Neural cell (in vitro differentiated cells): ENCODE results near the gene SLC9C1. TPM values are rescaled to one million over a fixed set of nuclear protein-coding genes. Genes with fewer than 3 reads are reported as not detected.
"Not testable (repeated sequence)": the region's sequence is repeated elsewhere in the genome, so short reads cannot be mapped to it uniquely, and the experiment has no call there.

Experiments used
- H2AFZ ChIP-seq: fragments of 200-600, 300-800 bp; sonication (generic), shearing (Covaris generic); 2 replicates; pipeline ENCODE4 v1.6.0; 2014; ENCODE audit warnings: low read depth, mild to moderate bottlenecking, antibody characterized with exemption, low read length, moderate library complexity
- H3F3A ChIP-seq: fragments of 200-600 bp; shearing (Covaris generic); 2 replicates; pipeline ENCODE4 v1.6.1; 2016; ENCODE audit warnings: mild to moderate bottlenecking, moderate library complexity, mixed read lengths, antibody characterized with exemption, low read length; ENCODE audit not compliant: insufficient read depth, poor library complexity, severe bottlenecking
- H3K27ac ChIP-seq: fragments of 200-600, 300-800 bp; sonication (generic), shearing (Covaris generic); 2 replicates; pipeline ENCODE4 v1.5.1; 2014; ENCODE audit warnings: mild to moderate bottlenecking, low read length, moderate library complexity
- H3K27me3 ChIP-seq: fragments of 300-800, 200-600 bp; sonication (generic), shearing (Covaris generic); 2 replicates; pipeline ENCODE4 v1.6.0; 2014; ENCODE audit warnings: mild to moderate bottlenecking, low read depth, low read length, moderate library complexity; ENCODE audit not compliant: insufficient read depth
- H3K36me3 ChIP-seq: fragments of 300-800, 200-600 bp; sonication (generic), shearing (Covaris generic); 2 replicates; pipeline ENCODE4 v1.5.1; 2014; ENCODE audit warnings: mild to moderate bottlenecking, antibody characterized with exemption, low read length, moderate library complexity; ENCODE audit not compliant: insufficient read depth
- H3K4me2 ChIP-seq: fragments of 300-800, 200-600 bp; sonication (generic), shearing (Covaris generic); 2 replicates; pipeline ENCODE4 v1.6.0; 2014; ENCODE audit warnings: mild to moderate bottlenecking, low read length
- H3K4me3 ChIP-seq: fragments of 300-800, 200-600 bp; sonication (generic), shearing (Covaris generic); 2 replicates; pipeline ENCODE4 v1.5.1; 2014; ENCODE audit warnings: mild to moderate bottlenecking, low read length, moderate library complexity
- H3K79me2 ChIP-seq: fragments of 200-600 bp; shearing (Covaris generic); replicated peaks from 2 replicates; pipeline ENCODE4 v1.6.0; 2014; ENCODE audit warnings: mild to moderate bottlenecking, low read length, moderate library complexity; ENCODE audit not compliant: insufficient read depth
- H3K9ac ChIP-seq: fragments of 300-800, 200-600 bp; sonication (generic), shearing (Covaris generic); 2 replicates; pipeline ENCODE4 v1.6.1; 2016; ENCODE audit warnings: mild to moderate bottlenecking, low read length, mixed read lengths
- H3K9me2 ChIP-seq: fragments of 200-600 bp; shearing (Covaris generic); 2 replicates; pipeline ENCODE4 v1.6.1; 2016; ENCODE audit warnings: mild to moderate bottlenecking, low read length, mixed read lengths; ENCODE audit not compliant: insufficient read depth
- H3K9me3 ChIP-seq: fragments of 200-600, 300-800 bp; sonication (generic), shearing (Covaris generic); 2 replicates; pipeline ENCODE4 v1.6.1; 2016; ENCODE audit warnings: mild to moderate bottlenecking, mixed run types, low read length, moderate library complexity, mixed read lengths
- H4K20me1 ChIP-seq: fragments of 200-600 bp; shearing (Covaris generic); 2 replicates; pipeline ENCODE4 v1.6.1; 2016; ENCODE audit warnings: mild to moderate bottlenecking, mixed run types; ENCODE audit not compliant: insufficient read depth
- CTCF ChIP-seq: fragments of 450-650 bp; IDR thresholded peaks from 2 replicates; pipeline ENCODE4 v1.5.1; 2014; ENCODE audit warnings: antibody characterized with exemption, mild to moderate bottlenecking, moderate library complexity; ENCODE audit not compliant: poor library complexity, severe bottlenecking
- EP300 ChIP-seq: fragments of 450-650 bp; conservative IDR thresholded peaks from 2 replicates; pipeline ENCODE4 v1.6.1; 2014; ENCODE audit warnings: antibody characterized with exemption, mild to moderate bottlenecking, moderate library complexity; ENCODE audit not compliant: poor library complexity, severe bottlenecking
- EZH2 ChIP-seq: fragments of 200-600, 300-800 bp; shearing (Covaris generic), sonication (generic); IDR thresholded peaks from 2 replicates; pipeline ENCODE4 v1.6.1; 2014; ENCODE audit warnings: antibody characterized with exemption, low read length, borderline replicate concordance, mild to moderate bottlenecking; ENCODE audit not compliant: insufficient read depth, poor library complexity, severe bottlenecking
- MXI1 ChIP-seq: fragments of 450-650 bp; conservative IDR thresholded peaks from 2 replicates; pipeline ENCODE4 v1.6.1; 2014; ENCODE audit warnings: antibody characterized with exemption, mild to moderate bottlenecking; ENCODE audit not compliant: poor library complexity, severe bottlenecking
- POLR2AphosphoS5 ChIP-seq: IDR thresholded peaks from 2 replicates; pipeline ENCODE4 v1.6.1; 2012
- RAD21 ChIP-seq: fragments of 450-650 bp; conservative IDR thresholded peaks from 2 replicates; pipeline ENCODE4 v1.6.1; 2014; ENCODE audit warnings: antibody characterized with exemption, mild to moderate bottlenecking, moderate library complexity
- REST ChIP-seq: IDR thresholded peaks from 2 replicates; pipeline ENCODE4 v1.6.1; 2012; ENCODE audit warnings: borderline replicate concordance
- SMC3 ChIP-seq: fragments of 450-650 bp; conservative IDR thresholded peaks from 2 replicates; pipeline ENCODE4 v1.6.1; 2014; ENCODE audit warnings: antibody characterized with exemption, mild to moderate bottlenecking, moderate library complexity; ENCODE audit not compliant: poor library complexity
- TAF1 ChIP-seq: IDR thresholded peaks from 2 replicates; pipeline ENCODE4 v1.6.1; 2012; ENCODE audit warnings: low read depth
- polyA plus RNA-seq: library from polyadenylated mRNA; depleted of rRNA; stranded (reverse); fragments of >200 nt; gene quantifications from 2 replicates; pipeline ENCODE4 v1.2.3, GENCODE V29; 2014

The SLC9C1 gene
- polyA plus RNA-seq, 1 donor from 2014 or later = not detected

GRCh38 chr3:112187300-112187699 is 106.7 kb downstream of the SLC9C1 start:
- Histone ChIP-seq H3K79me2 (no peaks in the 10 kb centered on the region), H2AFZ (no peak overlapping the region), H3K36me3 (no peaks in the 10 kb centered on the region), H3K4me2 (no peak overlapping the region), H3K27me3 (no peaks in the 10 kb centered on the region), H3K9ac (no peak overlapping the region), H3F3A (no peaks in the 10 kb centered on the region), H3K4me3 (no peak overlapping the region), H3K27ac (no peak overlapping the region), H3K9me3 (no peaks in the 10 kb centered on the region), H3K9me2 (no peaks in the 10 kb centered on the region), H4K20me1 (no peaks in the 10 kb centered on the region)
- TF ChIP-seq EZH2 = no peak
- no peak for TF ChIP-seq CTCF
- TF ChIP-seq POLR2AphosphoS5 = no peak
- TF ChIP-seq SMC3 = no peak
- no peak for TF ChIP-seq MXI1
- TF ChIP-seq EP300 = no peak
- no peak for TF ChIP-seq REST
- no peak for TF ChIP-seq TAF1
- no peak for TF ChIP-seq RAD21

- H3K9me3 ChIP-seq, H3F3A ChIP-seq, H3K36me3 ChIP-seq, H4K20me1 ChIP-seq, H3K9me2 ChIP-seq, H3K4me3 ChIP-seq, H2AFZ ChIP-seq, H3K9ac ChIP-seq, H3K79me2 ChIP-seq, H3K27ac ChIP-seq, H3K27me3 ChIP-seq, H3K4me2 ChIP-seq: not testable (repeated sequence)
Observed at GRCh38 chr3:112185423-112186035, 108.5 kb downstream of the SLC9C1 start.

- no peak overlapping the region for H3K4me3 ChIP-seq
- no peaks in the 10 kb centered on the region for H3K9me2 ChIP-seq
- TF ChIP-seq EZH2 (no peak), CTCF (no peak), TAF1 (no peak), MXI1 (no peak), POLR2AphosphoS5 (no peak), EP300 (no peak), REST (no peak), SMC3 (no peak), RAD21 (no peak)
- H3K36me3 ChIP-seq = no peaks in the 10 kb centered on the region
- no peak overlapping the region for H3K4me2 ChIP-seq
- H3K9me3 ChIP-seq = no peaks in the 10 kb centered on the region
- H3K27me3 ChIP-seq = no peaks in the 10 kb centered on the region
- no peak overlapping the region for H3K9ac ChIP-seq
- H3K27ac ChIP-seq = no peak overlapping the region
- H3K79me2 ChIP-seq = no peaks in the 10 kb centered on the region
- no peak overlapping the region for H2AFZ ChIP-seq
- no peaks in the 10 kb centered on the region for H4K20me1 ChIP-seq
- H3F3A ChIP-seq = no peaks in the 10 kb centered on the region
Observed at GRCh38 chr3:112175646-112176045, 118.4 kb downstream of the SLC9C1 start.
